Sigmoid colon (tissue), 7 donors: ENCODE results near the gene MAP4K4. TPM values are rescaled to one million over a fixed set of nuclear protein-coding genes. Genes with fewer than 3 reads are reported as not detected.

Experiments used
- DNase-seq: peaks from one replicate; pipeline ENCODE4 v3.0.0-alpha.2; 2019
- H3K27ac ChIP-seq, 4 donors: fragments of 200-600 bp; sonication (generic); one replicate each; pipeline ENCODE4 v1.5.1; 2016 to 2019; ENCODE audit warnings: mild to moderate bottlenecking in 1 of 4
- H3K27me3 ChIP-seq, 3 donors: fragments of 200-600 bp; sonication (generic); one replicate each; pipeline ENCODE4 v1.5.1; 2019; ENCODE audit warnings: mild to moderate bottlenecking in 1 of 3
- H3K36me3 ChIP-seq, 4 donors: fragments of 200-600 bp; sonication (generic); one replicate each; pipeline ENCODE4 v1.5.1; 2016 to 2019
- H3K4me1 ChIP-seq, 4 donors: fragments of 200-600 bp; sonication (generic); one replicate each; pipeline ENCODE4 v1.5.1; 2017 to 2019
- H3K4me3 ChIP-seq, 4 donors: fragments of 200-600 bp; sonication (generic); one replicate each; pipeline ENCODE4 v1.5.1; 2017 to 2019; ENCODE audit warnings: mild to moderate bottlenecking in 2 of 4, moderate library complexity in 1 of 4
- H3K9me3 ChIP-seq, 4 donors: fragments of 200-600 bp in 3 of 4; sonication (generic) in 3 of 4; one replicate each; pipeline versions ENCODE4 v1.5.1 to v1.6.1; 2013 to 2019
- EP300 ChIP-seq, 4 donors: sonication (generic); formaldehyde crosslinking; IDR thresholded peaks; one replicate each; pipeline ENCODE4 v1.6.1; 2017; ENCODE audit warnings: antibody characterized with exemption in 4 of 4
- POLR2A ChIP-seq, 2 donors: fragments of 450-650 bp; IDR thresholded peaks; one replicate each; pipeline ENCODE4 v1.6.1; 2016; ENCODE audit warnings: antibody characterized with exemption in 2 of 2, mild to moderate bottlenecking in 2 of 2, moderate library complexity in 2 of 2
- POLR2AphosphoS5 ChIP-seq, 4 donors: sonication (generic); formaldehyde crosslinking; IDR thresholded peaks; one replicate each; pipeline ENCODE4 v1.6.1; 2017; ENCODE audit warnings: antibody characterized with exemption in 4 of 4
- WGBS, 2 donors: extraction: QIAGEN DNeasy Blood & Tissue Kit; methylation state at CpG; one replicate each; pipeline ENCODE4 v1.1.7; 2013; 5-methylcytosine and 5-hydroxymethylcytosine counted together
- intact Hi-C: fragments of 100-400 bp; cut with DNase I; formaldehyde crosslinking; loops from one replicate; pipeline ENCODE4 v1.15.1; 2023
- polyA plus RNA-seq, 3 donors: library from polyadenylated mRNA; stranded (reverse); fragments of 200-250 nt; gene quantifications; one replicate each; pipeline ENCODE4 v1.2.3, GENCODE V29; 2013
- total RNA-seq, 4 donors: library from RNA; depleted of rRNA; stranded (reverse); fragments of >200 nt; gene quantifications; one replicate each; pipeline ENCODE4 v1.1.0, GENCODE V29; 2016
- TF ChIP-seq, protein P1 (sequence below), 4 experiments: fragments of 450-650 bp in 3 of 4; fragments of 200-600 bp in 1 of 4; IDR thresholded peaks; one replicate each; pipeline ENCODE4 v1.5.1; 2016 to 2019; ENCODE audit warnings: antibody characterized with exemption in 4 of 4, mild to moderate bottlenecking in 3 of 4, moderate library complexity in 2 of 4
- donor health status: healthy with polysubstance abuse.
- donor health status: Bipolar disorder and iron deficiency.
- donor health status: healthy.

MAP4K4 gene
- total and polyA plus RNA-seq, 7 donors, result 8.8 to 62.9 (median 37.2) TPM

DNA sequence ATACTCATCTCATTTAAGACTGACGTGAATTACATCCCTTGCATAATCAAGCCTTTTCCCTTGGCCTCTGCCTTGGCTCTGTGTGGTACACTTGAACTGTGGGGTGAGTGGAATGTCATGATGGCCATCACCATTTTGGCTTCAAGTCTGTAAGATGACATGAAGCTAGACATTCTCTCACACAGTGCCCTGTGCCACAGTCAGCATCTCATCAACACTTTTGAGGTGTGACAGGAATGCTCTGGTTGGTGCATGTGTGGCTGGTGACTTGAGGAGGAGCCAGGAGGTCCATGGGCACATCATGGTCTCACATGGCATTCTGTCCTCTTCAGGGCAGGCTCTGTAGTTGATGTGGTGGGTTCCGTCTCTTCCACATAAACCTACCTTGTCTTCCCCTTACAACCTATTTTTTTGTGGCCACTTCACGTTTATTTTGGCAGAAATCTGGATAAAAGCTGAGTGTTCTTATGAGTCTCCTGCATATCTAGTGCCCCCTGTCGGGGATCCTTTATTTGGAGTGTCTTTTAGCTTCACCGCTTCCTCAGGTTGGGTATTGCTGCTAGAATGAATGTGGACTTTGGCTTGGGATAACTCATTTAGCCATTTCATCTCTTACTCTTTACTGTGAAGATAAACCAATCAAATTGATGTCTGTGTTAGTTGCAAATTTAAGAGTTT lies 28.1 kb downstream of the MAP4K4 start:
- Histone ChIP-seq H3K4me1 (peaks cover 0 to 43% (median 19%) of the 10 kb centered on the region in 4 donors), H3K9me3 (no peaks in the 10 kb centered on the region), H3K4me3 (no peak overlapping the region), H3K36me3 (no peaks in the 10 kb centered on the region), H3K27me3 (no peaks in the 10 kb centered on the region), H3K27ac (no peak overlapping the region)
- DNase-seq, result no peak
- intact Hi-C loops, result no loop called here
- no peak for TF ChIP-seq POLR2A (IDR thresholded peaks at IDR 0.05)
- TF ChIP-seq EP300 (IDR thresholded peaks at IDR 0.05), result no peak
- TF ChIP-seq POLR2AphosphoS5 (IDR thresholded peaks at IDR 0.05), result no peak
- TF ChIP-seq, protein P1, sequence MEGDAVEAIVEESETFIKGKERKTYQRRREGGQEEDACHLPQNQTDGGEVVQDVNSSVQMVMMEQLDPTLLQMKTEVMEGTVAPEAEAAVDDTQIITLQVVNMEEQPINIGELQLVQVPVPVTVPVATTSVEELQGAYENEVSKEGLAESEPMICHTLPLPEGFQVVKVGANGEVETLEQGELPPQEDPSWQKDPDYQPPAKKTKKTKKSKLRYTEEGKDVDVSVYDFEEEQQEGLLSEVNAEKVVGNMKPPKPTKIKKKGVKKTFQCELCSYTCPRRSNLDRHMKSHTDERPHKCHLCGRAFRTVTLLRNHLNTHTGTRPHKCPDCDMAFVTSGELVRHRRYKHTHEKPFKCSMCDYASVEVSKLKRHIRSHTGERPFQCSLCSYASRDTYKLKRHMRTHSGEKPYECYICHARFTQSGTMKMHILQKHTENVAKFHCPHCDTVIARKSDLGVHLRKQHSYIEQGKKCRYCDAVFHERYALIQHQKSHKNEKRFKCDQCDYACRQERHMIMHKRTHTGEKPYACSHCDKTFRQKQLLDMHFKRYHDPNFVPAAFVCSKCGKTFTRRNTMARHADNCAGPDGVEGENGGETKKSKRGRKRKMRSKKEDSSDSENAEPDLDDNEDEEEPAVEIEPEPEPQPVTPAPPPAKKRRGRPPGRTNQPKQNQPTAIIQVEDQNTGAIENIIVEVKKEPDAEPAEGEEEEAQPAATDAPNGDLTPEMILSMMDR (IDR thresholded peaks at IDR 0.05), result no peak
- WGBS, 2 donors, result 76 to 84% methylated on average over 5 of the region's 5 CpGs

GRCh38 chr2:101728865-101729264 lies 31.4 kb downstream of the MAP4K4 start:
- Histone ChIP-seq H3K27ac (no peak overlapping the region), H3K36me3 (no peaks in the 10 kb centered on the region), H3K27me3 (no peaks in the 10 kb centered on the region), H3K4me3 (no peak overlapping the region), H3K9me3 (no peaks in the 10 kb centered on the region), H3K4me1 (peaks cover 0 to 40% (median 32%) of the 10 kb centered on the region in 4 donors)
- intact Hi-C loops, result no loop called here
- 70 to 85% methylated on average over 1 of the region's 1 CpG for WGBS, 2 donors
- DNase-seq, result no peak
- TF ChIP-seq, protein P1 (IDR thresholded peaks at IDR 0.05), result no peak
- no peak for TF ChIP-seq POLR2A (IDR thresholded peaks at IDR 0.05)
- no peak for TF ChIP-seq EP300 (IDR thresholded peaks at IDR 0.05)
- no peak for TF ChIP-seq POLR2AphosphoS5 (IDR thresholded peaks at IDR 0.05)

DNA sequence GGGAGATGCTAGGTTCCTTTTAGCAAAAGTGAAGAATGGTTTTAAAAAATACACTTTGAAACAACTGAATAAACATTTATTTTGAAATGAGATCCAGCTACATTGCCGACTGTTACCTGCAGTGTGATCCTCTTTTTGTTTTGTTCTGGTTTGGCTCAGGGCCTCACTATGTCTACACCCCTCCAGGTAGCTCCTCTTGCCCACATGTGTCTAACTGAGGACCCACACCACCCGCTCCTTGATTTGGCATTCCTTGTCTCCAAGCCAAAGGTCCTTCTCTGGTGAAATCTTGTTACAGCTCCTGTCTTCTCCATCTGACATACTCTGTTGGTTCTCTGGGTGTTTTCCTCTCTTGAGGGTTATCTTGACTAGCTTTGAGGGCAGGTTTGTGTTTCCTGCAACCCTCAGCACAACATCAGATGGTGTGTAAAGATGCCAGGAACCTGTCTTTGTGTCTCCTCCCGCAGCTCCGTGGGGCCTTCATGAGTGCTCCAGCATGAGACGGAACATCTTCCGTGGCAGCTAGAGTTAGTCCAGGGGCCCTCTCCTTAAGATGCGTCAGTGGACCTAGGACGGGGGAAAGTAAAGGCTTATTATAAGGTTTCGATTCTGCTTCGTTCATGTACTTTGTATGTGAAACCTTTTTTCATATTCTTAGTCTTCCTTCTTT lies 32.1 kb downstream of the MAP4K4 start:
- Histone ChIP-seq H3K27me3 (no peaks in the 10 kb centered on the region), H3K27ac (no peak overlapping the region), H3K4me1 (peaks cover 0 to 40% (median 26%) of the 10 kb centered on the region in 4 donors), H3K4me3 (no peak overlapping the region), H3K36me3 (no peaks in the 10 kb centered on the region), H3K9me3 (no peaks in the 10 kb centered on the region)
- no peak for DNase-seq
- intact Hi-C loops, result no loop called here
- 79 to 92% methylated on average over 10 of the region's 10 CpGs for WGBS, 2 donors
- no peak for TF ChIP-seq POLR2A (IDR thresholded peaks at IDR 0.05)
- no peak for TF ChIP-seq EP300 (IDR thresholded peaks at IDR 0.05)
- TF ChIP-seq, protein P1 (IDR thresholded peaks at IDR 0.05), result no peak
- TF ChIP-seq POLR2AphosphoS5 (IDR thresholded peaks at IDR 0.05), result no peak

- H3K36me3 ChIP-seq, result no peaks in the 10 kb centered on the region
- 83% methylated on average over 9 of the region's 9 CpGs for WGBS, 2 donors
- no peaks in the 10 kb centered on the region for H3K9me3 ChIP-seq
- intact Hi-C loops, result no loop called here
- no peak overlapping the region for H3K4me3 ChIP-seq
- H3K27ac ChIP-seq, result no peak overlapping the region
- TF ChIP-seq POLR2AphosphoS5 (IDR thresholded peaks at IDR 0.05), result no peak
- TF ChIP-seq, protein P1 (IDR thresholded peaks at IDR 0.05), result no peak
- no peak for TF ChIP-seq EP300 (IDR thresholded peaks at IDR 0.05)
- H3K4me1 ChIP-seq, result peaks cover 0 to 57% (median 39%) of the 10 kb centered on the region in 4 donors
- no peaks in the 10 kb centered on the region for H3K27me3 ChIP-seq
- DNase-seq, result no peak
Observed at GRCh38 chr2:101731221-101732054, 33.9 kb downstream of the MAP4K4 start.
